ENCODE results near the gene PROSER2. TPM values are rescaled to one million over a fixed set of nuclear protein-coding genes. Genes with fewer than 3 reads are reported as not detected.

Gene PROSER2
- polyA plus RNA-seq, 1 donor (not counting 4 experiments of a cell fraction or from before 2014, with no cell fraction given), result 10.2 TPM

DNA sequence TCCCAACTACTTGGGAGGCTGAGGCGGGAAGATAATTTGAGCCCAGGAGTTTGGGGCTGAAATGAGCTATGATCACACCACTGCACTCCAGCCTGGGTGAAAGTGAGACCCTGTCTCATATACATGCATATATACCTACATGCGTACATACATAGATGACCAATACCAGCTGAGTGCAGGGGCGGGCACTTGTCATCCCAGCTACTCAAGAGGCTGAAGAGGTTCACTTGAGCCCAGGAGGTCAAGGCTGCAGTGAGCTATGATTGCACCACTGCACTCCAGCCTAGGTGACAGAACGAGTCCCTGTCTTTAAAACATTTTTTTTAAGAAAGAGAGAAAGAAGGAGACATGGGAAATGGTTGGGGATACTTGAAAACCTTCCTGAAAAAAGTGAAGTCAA lies 17.4 kb upstream of the PROSER2 start:
- Histone ChIP-seq H3K27ac (ENCODE audit: control insufficient read depth, insufficient read depth, low read length) (no peak overlapping the region), H3K4me3 (ENCODE audit: control insufficient read depth in 2 of 3, extremely low read depth in 1 of 3, insufficient read depth in 2 of 3, low read depth in 1 of 3, low read length in 3 of 3) (no peak overlapping the region), H3K36me3 (ENCODE audit: control insufficient read depth in 2 of 2, extremely low read depth in 1 of 2, insufficient read depth in 2 of 2, low read length in 2 of 2) (no peaks in the 10 kb centered on the region), H3K4me2 (ENCODE audit: control insufficient read depth, extremely low read depth, insufficient read depth, low read depth, low read length) (no peak overlapping the region), H3K9me1 (ENCODE audit: control insufficient read depth, extremely low read depth, insufficient read depth, low read length) (no peaks in the 10 kb centered on the region), H3K79me2 (ENCODE audit: control insufficient read depth, insufficient read depth, low read length) (no peaks in the 10 kb centered on the region), H3K27me3 (ENCODE audit: control insufficient read depth, extremely low read depth, insufficient read depth, low read length) (no peaks in the 10 kb centered on the region), H3K4me1 (ENCODE audit: control insufficient read depth, extremely low read depth, insufficient read depth, low read length) (peaks cover 5% of the 10 kb centered on the region), H2AFZ (ENCODE audit: control insufficient read depth, low read length) (no peak overlapping the region), H3K9ac (ENCODE audit: control insufficient read depth, extremely low read depth, insufficient read depth, low read length) (no peak overlapping the region), H3K9me3 (ENCODE audit: control insufficient read depth, low read depth, low read length) (no peaks in the 10 kb centered on the region), H4K20me1 (ENCODE audit: control insufficient read depth, extremely low read depth, insufficient read depth, low read length) (no peaks in the 10 kb centered on the region)
- FAIRE-seq (no peak), DNase-seq (ENCODE audit: low read depth, low spot score) (no peak)
- dilution Hi-C loops (cut with MboI; ENCODE audit: extremely low pct_ligation_motif_present, low sequenced_read_pairs), result no loop called here
- no peak for TF ChIP-seq EZH2 (IDR thresholded peaks at IDR 0.05; ENCODE audit: low read length)

DNA sequence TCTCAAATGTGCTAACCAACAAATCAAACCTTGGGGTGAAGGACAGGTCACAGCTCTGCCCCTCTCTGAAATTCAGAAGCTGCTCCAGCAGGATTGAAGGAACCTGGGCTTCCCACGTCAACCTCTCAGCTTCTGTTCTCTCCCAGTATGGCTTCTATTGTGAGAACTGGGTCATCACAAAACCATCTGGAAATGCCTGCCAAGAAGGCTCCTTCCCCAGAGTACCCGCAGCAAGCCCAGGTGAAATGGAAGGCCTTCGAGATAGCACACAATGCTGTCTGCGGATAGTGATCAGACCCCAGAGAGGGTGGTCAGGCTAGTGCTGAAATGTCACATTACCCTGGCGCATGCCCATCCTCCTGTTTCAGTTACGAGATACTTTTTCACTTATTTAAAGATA lies 16.4 kb upstream of the PROSER2 start:
- no peak for DNase-seq (ENCODE audit: low read depth, low spot score)
- H3K9me3 ChIP-seq (ENCODE audit: control insufficient read depth, low read depth, low read length), result no peaks in the 10 kb centered on the region
- no peaks in the 10 kb centered on the region for H3K79me2 ChIP-seq (ENCODE audit: control insufficient read depth, insufficient read depth, low read length)
- TF ChIP-seq, protein P1, sequence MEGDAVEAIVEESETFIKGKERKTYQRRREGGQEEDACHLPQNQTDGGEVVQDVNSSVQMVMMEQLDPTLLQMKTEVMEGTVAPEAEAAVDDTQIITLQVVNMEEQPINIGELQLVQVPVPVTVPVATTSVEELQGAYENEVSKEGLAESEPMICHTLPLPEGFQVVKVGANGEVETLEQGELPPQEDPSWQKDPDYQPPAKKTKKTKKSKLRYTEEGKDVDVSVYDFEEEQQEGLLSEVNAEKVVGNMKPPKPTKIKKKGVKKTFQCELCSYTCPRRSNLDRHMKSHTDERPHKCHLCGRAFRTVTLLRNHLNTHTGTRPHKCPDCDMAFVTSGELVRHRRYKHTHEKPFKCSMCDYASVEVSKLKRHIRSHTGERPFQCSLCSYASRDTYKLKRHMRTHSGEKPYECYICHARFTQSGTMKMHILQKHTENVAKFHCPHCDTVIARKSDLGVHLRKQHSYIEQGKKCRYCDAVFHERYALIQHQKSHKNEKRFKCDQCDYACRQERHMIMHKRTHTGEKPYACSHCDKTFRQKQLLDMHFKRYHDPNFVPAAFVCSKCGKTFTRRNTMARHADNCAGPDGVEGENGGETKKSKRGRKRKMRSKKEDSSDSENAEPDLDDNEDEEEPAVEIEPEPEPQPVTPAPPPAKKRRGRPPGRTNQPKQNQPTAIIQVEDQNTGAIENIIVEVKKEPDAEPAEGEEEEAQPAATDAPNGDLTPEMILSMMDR (optimal IDR thresholded peaks at IDR 0.05 in 1 of 3, IDR thresholded peaks at IDR 0.05 in 1 of 3, conservative IDR thresholded peaks at IDR 0.05 in 1 of 3; ENCODE audit: extremely low read depth in 1 of 3, insufficient read depth in 2 of 3, low read length in 3 of 3), result no peak
- TF ChIP-seq EZH2 (IDR thresholded peaks at IDR 0.05; ENCODE audit: low read length), result no peak
- FAIRE-seq, result no peak
- no peak overlapping the region for H3K9ac ChIP-seq (ENCODE audit: control insufficient read depth, extremely low read depth, insufficient read depth, low read length)
- no peaks in the 10 kb centered on the region for H3K9me1 ChIP-seq (ENCODE audit: control insufficient read depth, extremely low read depth, insufficient read depth, low read length)
- no peaks in the 10 kb centered on the region for H3K36me3 ChIP-seq (ENCODE audit: control insufficient read depth in 2 of 2, extremely low read depth in 1 of 2, insufficient read depth in 2 of 2, low read length in 2 of 2)
- H2AFZ ChIP-seq (ENCODE audit: control insufficient read depth, low read length), result no peak overlapping the region
- dilution Hi-C loops (cut with MboI; ENCODE audit: extremely low pct_ligation_motif_present, low sequenced_read_pairs), result no loop called here
- H4K20me1 ChIP-seq (ENCODE audit: control insufficient read depth, extremely low read depth, insufficient read depth, low read length), result no peaks in the 10 kb centered on the region
- no peak overlapping the region for H3K4me3 ChIP-seq (ENCODE audit: control insufficient read depth in 2 of 3, extremely low read depth in 1 of 3, insufficient read depth in 2 of 3, low read depth in 1 of 3, low read length in 3 of 3)
- H3K27me3 ChIP-seq (ENCODE audit: control insufficient read depth, extremely low read depth, insufficient read depth, low read length), result no peaks in the 10 kb centered on the region
- no peak overlapping the region for H3K4me2 ChIP-seq (ENCODE audit: control insufficient read depth, extremely low read depth, insufficient read depth, low read depth, low read length)
- peaks cover 5% of the 10 kb centered on the region for H3K4me1 ChIP-seq (ENCODE audit: control insufficient read depth, extremely low read depth, insufficient read depth, low read length)
- no peak overlapping the region for H3K27ac ChIP-seq (ENCODE audit: control insufficient read depth, insufficient read depth, low read length)

DNA sequence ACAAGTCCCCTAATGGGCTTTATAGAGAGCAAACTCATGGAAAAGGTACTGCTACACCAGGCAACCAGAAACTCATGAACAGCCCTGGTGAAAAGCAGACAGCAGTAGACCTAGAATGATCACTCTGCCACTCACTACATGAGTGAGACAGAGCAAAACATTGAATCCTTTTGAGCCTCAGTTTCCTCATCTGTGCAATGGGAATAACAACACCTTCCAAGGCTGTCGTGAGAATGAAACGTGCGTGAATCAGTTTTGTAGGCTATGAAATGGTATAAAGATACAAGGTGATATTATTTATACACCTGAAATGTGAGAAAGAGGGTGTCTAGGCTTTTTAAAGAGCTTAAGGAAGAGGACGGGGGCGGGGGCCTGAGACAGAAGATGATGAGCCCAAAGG lies 14.3 kb upstream of the PROSER2 start:
- Histone ChIP-seq H3K9me1 (ENCODE audit: control insufficient read depth, extremely low read depth, insufficient read depth, low read length) (no peaks in the 10 kb centered on the region), H3K79me2 (ENCODE audit: control insufficient read depth, insufficient read depth, low read length) (no peaks in the 10 kb centered on the region), H2AFZ (ENCODE audit: control insufficient read depth, low read length) (no peak overlapping the region), H3K27me3 (ENCODE audit: control insufficient read depth, extremely low read depth, insufficient read depth, low read length) (no peaks in the 10 kb centered on the region), H3K9me3 (ENCODE audit: control insufficient read depth, low read depth, low read length) (no peaks in the 10 kb centered on the region), H3K9ac (ENCODE audit: control insufficient read depth, extremely low read depth, insufficient read depth, low read length) (no peak overlapping the region), H3K4me1 (ENCODE audit: control insufficient read depth, extremely low read depth, insufficient read depth, low read length) (peaks cover 5% of the 10 kb centered on the region), H3K36me3 (ENCODE audit: control insufficient read depth in 2 of 2, extremely low read depth in 1 of 2, insufficient read depth in 2 of 2, low read length in 2 of 2) (no peaks in the 10 kb centered on the region), H3K27ac (ENCODE audit: control insufficient read depth, insufficient read depth, low read length) (no peak overlapping the region), H4K20me1 (ENCODE audit: control insufficient read depth, extremely low read depth, insufficient read depth, low read length) (no peaks in the 10 kb centered on the region), H3K4me3 (ENCODE audit: control insufficient read depth in 2 of 3, extremely low read depth in 1 of 3, insufficient read depth in 2 of 3, low read depth in 1 of 3, low read length in 3 of 3) (no peak overlapping the region), H3K4me2 (ENCODE audit: control insufficient read depth, extremely low read depth, insufficient read depth, low read depth, low read length) (no peak overlapping the region)
- FAIRE-seq, result no peak
- DNase-seq (ENCODE audit: low read depth, low spot score), result no peak
- dilution Hi-C loops (cut with MboI; ENCODE audit: extremely low pct_ligation_motif_present, low sequenced_read_pairs), result no loop called here
- no peak for TF ChIP-seq EZH2 (IDR thresholded peaks at IDR 0.05; ENCODE audit: low read length)
- TF ChIP-seq, protein P1 (optimal IDR thresholded peaks at IDR 0.05 in 1 of 3, IDR thresholded peaks at IDR 0.05 in 1 of 3, conservative IDR thresholded peaks at IDR 0.05 in 1 of 3; ENCODE audit: extremely low read depth in 1 of 3, insufficient read depth in 2 of 3, low read length in 3 of 3), result no peak
